ENCODE measurements around the gene TRPT1.
A peak's percentile ranks its signal among the peaks of the same experiment; 100 is the strongest.

Gene TRPT1

GRCh38 chr11:64206457-64207255 is 19.3 kb downstream of the TRPT1 start, which contains the start of gene FERMT3:
Gene FERMT3 (plus strand): TSS chr11:64206721. CDS start chr11:64207365, 644 bp downstream.
- no peak for DNase-seq

- peak; percentile 78 for DNase-seq
Measured at GRCh38 chr11:64204464-64204989, 21.5 kb downstream of the TRPT1 start.

- no peak for DNase-seq
Measured at GRCh38 chr11:64204080-64204440, 21.9 kb downstream of the TRPT1 start.

GRCh38 chr11:64203421-64204079 is 22.4 kb downstream of the TRPT1 start:
- no peak for DNase-seq

- DNase-seq, result no peak
Measured at GRCh38 chr11:64202992-64203391, 23.0 kb downstream of the TRPT1 start.

- DNase-seq, result no peak
Measured at GRCh38 chr11:64201543-64201942, 24.4 kb downstream of the TRPT1 start.

GRCh38 chr11:64198511-64198910 is 27.5 kb downstream of the TRPT1 start:
- no peak for DNase-seq

- DNase-seq, result no peak
Measured at GRCh38 chr11:64196626-64197025, 29.4 kb downstream of the TRPT1 start.

- DNase-seq, result no peak
Measured at GRCh38 chr11:64192434-64192833, 33.6 kb downstream of the TRPT1 start.

- no peak for DNase-seq
Measured at GRCh38 chr11:64186492-64187165, 39.4 kb downstream of the TRPT1 start.

GRCh38 chr11:64185693-64186491 is 40.1 kb downstream of the TRPT1 start, which contains the start of gene STIP1:
Gene STIP1 (plus strand): TSS chr11:64186171. CDS start chr11:64186262, 91 bp downstream.
- DNase-seq, result peak; percentile 99

GRCh38 chr11:64185175-64185692 is 40.8 kb downstream of the TRPT1 start:
- DNase-seq, result peak; percentile 39

GRCh38 chr11:64183890-64184289 is 42.1 kb downstream of the TRPT1 start:
- DNase-seq, result no peak

GRCh38 chr11:64181506-64182411 is 44.2 kb downstream of the TRPT1 start:
- peak; percentile 66 for DNase-seq

GRCh38 chr11:64180891-64181290 is 45.1 kb downstream of the TRPT1 start:
- DNase-seq, result no peak

GRCh38 chr11:64178951-64179639 is 46.9 kb downstream of the TRPT1 start:
- DNase-seq, result no peak

- no peak for DNase-seq
Measured at GRCh38 chr11:64178203-64178602, 47.8 kb downstream of the TRPT1 start.

- no peak for DNase-seq
Measured at GRCh38 chr11:64176751-64177150, 49.2 kb downstream of the TRPT1 start.
